Mesodermal cell (in vitro differentiated cells): ENCODE data around the gene BANP.
"Not testable (repeated sequence)": the region's sequence is repeated elsewhere in the genome, so short reads cannot be mapped to it uniquely, and the experiment has no call there.

ENCODE experiments used
- H3K27ac ChIP-seq: 2 replicates; pipeline ENCODE4 v1.7.0; 2013; ENCODE audit warnings: mild to moderate bottlenecking, low read depth, low read length, moderate library complexity; ENCODE audit not compliant: severe bottlenecking
- H3K36me3 ChIP-seq: 2 replicates; pipeline ENCODE4 v1.7.1; 2013; ENCODE audit warnings: mild to moderate bottlenecking, low read length, moderate library complexity; ENCODE audit not compliant: control insufficient read depth, insufficient read depth
- H3K4me1 ChIP-seq: one replicate; pipeline ENCODE4 v1.7.1; 2013; ENCODE audit warnings: mild to moderate bottlenecking, low read length; ENCODE audit not compliant: insufficient read depth, control insufficient read depth, poor library complexity, severe bottlenecking
- H3K4me3 ChIP-seq: 2 replicates; pipeline ENCODE4 v1.7.0; 2013; ENCODE audit warnings: low read length, control low read depth, mild to moderate bottlenecking; ENCODE audit not compliant: insufficient read depth, poor library complexity, severe bottlenecking; ENCODE audit errors: extremely low read depth
- H3K9me3 ChIP-seq: 2 replicates; pipeline ENCODE4 v1.7.1; 2013; ENCODE audit warnings: mild to moderate bottlenecking, low read length, moderate library complexity; ENCODE audit not compliant: control insufficient read depth
- WGBS, 2 experiments: methylation state at CpG; one replicate each; pipeline ENCODE4 v1.1.5; 2013; ENCODE audit warnings: missing lambda C conversion rate in 2 of 2; ENCODE audit not compliant: insufficient coverage in 2 of 2; 5-methylcytosine and 5-hydroxymethylcytosine counted together

Gene BANP

DNA sequence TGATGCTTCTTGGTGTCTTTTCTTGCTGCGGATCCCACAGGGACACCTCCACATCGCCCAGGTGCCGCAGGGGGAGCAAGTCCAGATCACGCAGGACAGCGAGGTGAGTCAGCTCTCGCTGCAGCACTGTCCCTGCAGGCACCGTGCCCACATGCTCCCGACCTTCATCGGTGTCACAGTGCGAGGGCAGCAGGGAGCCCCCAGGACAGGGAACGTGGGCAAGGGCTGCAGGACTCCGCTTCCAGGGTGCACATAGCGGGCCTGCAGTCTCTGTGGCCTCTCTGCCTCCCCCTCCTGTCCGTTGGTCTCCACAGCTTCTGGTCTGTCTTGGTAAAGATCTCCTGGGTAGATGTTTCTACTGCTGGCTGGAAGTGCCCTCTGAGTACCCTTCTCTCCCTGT lies 84.1 kb downstream of the BANP start:
- no peak overlapping the region for H3K4me3 ChIP-seq
- WGBS, 2 experiments, result 93 to 95% methylated on average over 12 to 14 of the region's 14 CpGs
- no peak overlapping the region for H3K27ac ChIP-seq
- H3K9me3 ChIP-seq, result no peaks in the 10 kb centered on the region
- peaks cover 25% of the 10 kb centered on the region for H3K36me3 ChIP-seq
- no peaks in the 10 kb centered on the region for H3K4me1 ChIP-seq

DNA sequence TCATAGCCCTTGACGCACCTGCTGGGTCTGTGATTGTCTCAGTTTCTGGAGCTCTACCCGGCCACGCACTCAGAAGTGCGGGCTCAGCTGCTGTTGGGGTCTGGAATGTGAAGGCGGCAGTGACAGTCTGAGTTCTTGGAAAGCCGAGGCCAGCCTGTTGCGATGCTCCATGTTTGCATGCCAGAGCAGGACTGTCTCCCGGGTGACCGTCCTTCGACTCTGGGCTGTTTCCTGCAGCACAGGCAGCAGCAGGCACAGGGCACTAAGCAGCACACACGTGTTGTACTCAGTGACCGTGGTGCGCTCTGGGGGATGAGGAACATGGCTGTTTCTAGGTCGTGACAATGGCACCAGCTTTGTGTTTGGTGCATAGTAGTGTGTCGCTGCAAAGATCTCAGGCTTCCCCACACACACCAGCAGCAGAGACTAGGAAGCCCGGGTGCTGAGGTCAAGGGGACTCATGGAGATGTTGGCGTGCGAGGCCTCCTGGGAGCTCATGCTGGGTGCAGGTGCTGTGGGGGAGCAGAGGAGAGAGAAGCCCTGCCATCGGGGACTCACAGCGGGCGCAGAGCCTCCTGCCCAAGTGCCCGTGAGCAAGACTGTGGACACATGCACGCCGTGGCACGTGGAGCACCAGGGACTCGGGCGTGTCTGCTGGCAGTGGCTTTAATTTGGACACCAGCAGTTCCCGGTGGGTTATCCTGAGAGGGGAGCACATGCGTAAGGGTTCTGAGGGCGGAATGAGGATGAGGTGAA lies 84.8 kb downstream of the BANP start:
- H3K27ac ChIP-seq, result not testable (repeated sequence)
- 96 to 97% methylated on average over 23 to 28 of the region's 30 CpGs for WGBS, 2 experiments
- peaks cover 21% of the 10 kb centered on the region for H3K36me3 ChIP-seq

GRCh38 chr16:88036640-88036996 lies 85.4 kb downstream of the BANP start:
- H3K36me3 ChIP-seq, result peaks cover 21% of the 10 kb centered on the region
- H3K27ac ChIP-seq, H3K9me3 ChIP-seq, H3K4me3 ChIP-seq, H3K4me1 ChIP-seq: not testable (repeated sequence)
- WGBS, 2 experiments, result 96 to 98% methylated on average over 9 to 10 of the region's 10 CpGs

More for the DNA sequence above, 84.8 kb downstream of the BANP start:
- not testable (repeated sequence) for H3K9me3 ChIP-seq, H3K4me1 ChIP-seq, H3K4me3 ChIP-seq

- H3K4me1 ChIP-seq, H3K4me3 ChIP-seq, H3K9me3 ChIP-seq, H3K27ac ChIP-seq: not testable (repeated sequence)
- no CpG with 5 or more reads among the region's 10 CpGs for WGBS, 2 experiments
- H3K36me3 ChIP-seq, result peaks cover 21% of the 10 kb centered on the region
These were observed 86.1 kb downstream of the BANP start for GRCh38 chr16:88037359-88037758.

GRCh38 chr16:88037876-88038525 lies 86.8 kb downstream of the BANP start:
- H3K36me3 ChIP-seq, result peaks cover 21% of the 10 kb centered on the region
- not testable (repeated sequence) for H3K4me1 ChIP-seq, H3K4me3 ChIP-seq, H3K27ac ChIP-seq, H3K9me3 ChIP-seq
- 91 to 100% methylated on average over 10 to 18 of the region's 28 CpGs for WGBS, 2 experiments

GRCh38 chr16:88038526-88038908 lies 87.3 kb downstream of the BANP start:
- WGBS, 2 experiments, result 89 to 94% methylated on average over 3 to 8 of the region's 9 CpGs
- H3K4me3 ChIP-seq, result not testable (repeated sequence)

GRCh38 chr16:88039591-88039990 lies 88.4 kb downstream of the BANP start:
- H3K27ac ChIP-seq, result no peak overlapping the region
- peaks cover 20% of the 10 kb centered on the region for H3K36me3 ChIP-seq
- no peaks in the 10 kb centered on the region for H3K4me1 ChIP-seq
- WGBS, 2 experiments, result 95 to 97% methylated on average over 9 to 11 of the region's 11 CpGs
- H3K9me3 ChIP-seq, result no peaks in the 10 kb centered on the region
- H3K4me3 ChIP-seq, result no peak overlapping the region

More at GRCh38 chr16:88038526-88038908, 87.3 kb downstream of the BANP start:
- not testable (repeated sequence) for H3K4me1 ChIP-seq, H3K27ac ChIP-seq, H3K9me3 ChIP-seq
- peaks cover 21% of the 10 kb centered on the region for H3K36me3 ChIP-seq

GRCh38 chr16:88040196-88040876 lies 89.1 kb downstream of the BANP start:
- peaks cover 15% of the 10 kb centered on the region for H3K36me3 ChIP-seq
- H3K4me1 ChIP-seq, H3K4me3 ChIP-seq, H3K9me3 ChIP-seq, H3K27ac ChIP-seq: not testable (repeated sequence)
- WGBS, 2 experiments, result 92 to 93% methylated on average over 18 to 20 of the region's 28 CpGs

DNA sequence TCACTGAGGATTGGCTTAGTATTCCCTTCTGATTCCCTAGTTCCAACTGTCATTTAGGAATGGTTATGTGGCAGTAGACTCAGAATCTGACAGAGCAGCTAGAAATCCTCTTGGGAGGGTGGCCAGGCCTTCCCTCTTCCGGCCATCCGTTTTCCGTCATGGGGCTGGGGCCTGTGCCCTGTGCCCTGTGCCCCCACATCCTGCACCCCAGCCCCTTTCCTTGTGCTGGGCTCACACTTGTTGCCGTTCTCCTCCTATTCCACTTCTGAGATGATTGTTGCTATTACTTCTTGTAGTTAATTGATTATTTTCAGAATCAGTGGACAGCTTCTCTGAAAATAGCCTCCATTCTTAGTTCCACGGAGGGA lies 89.6 kb downstream of the BANP start:
- WGBS, 2 experiments, result 92 to 95% methylated on average over 4 of the region's 5 CpGs
- H3K27ac ChIP-seq, H3K4me3 ChIP-seq, H3K4me1 ChIP-seq, H3K36me3 ChIP-seq, H3K9me3 ChIP-seq: not testable (repeated sequence)

- 95 to 97% methylated on average over 9 to 10 of the region's 11 CpGs for WGBS, 2 experiments
- H3K36me3 ChIP-seq, H3K27ac ChIP-seq, H3K9me3 ChIP-seq, H3K4me1 ChIP-seq, H3K4me3 ChIP-seq: not testable (repeated sequence)
These were observed 90.3 kb downstream of the BANP start for GRCh38 chr16:88041506-88041905.
